ENCODE results near the gene TMEM150A. TPM values are rescaled to one million over a fixed set of nuclear protein-coding genes. Genes with fewer than 3 reads are reported as not detected.

The TMEM150A gene
- total and polyA plus RNA-seq, 8 donors = 11.5 to 39.6 (median 14.6) TPM

- no peak for TF ChIP-seq CTCF (IDR thresholded peaks at IDR 0.05)
- DNase-seq = peak in 2 of 4 donors; percentile 51 to 88
- H3K36me3 ChIP-seq = peaks cover 0 to 25% of the 10 kb centered on the region in 2 donors
- peak within 1 kb of the TSS; percentile 89 to 92 for H3K27ac ChIP-seq
- no peaks in the 10 kb centered on the region for H3K9me3 ChIP-seq
- intact Hi-C loops (cut with DNase I) = no loop called here
- peak within 1 kb of the TSS; percentile 48 to 64 for H3K4me3 ChIP-seq
- no peaks in the 10 kb centered on the region for H3K27me3 ChIP-seq
- H3K4me1 ChIP-seq = peaks cover 49 to 98% of the 10 kb centered on the region in 2 donors
- ATAC-seq = peak; percentile 49
These were observed 18.1 kb downstream of the TMEM150A start, which contains the start of gene VAMP5 for GRCh38 chr2:85584354-85584856. Gene VAMP5, plus strand, starts transcription at chr2:85584431. Its CDS starts 60 bp downstream, at chr2:85584491.

- H3K9me3 ChIP-seq = no peaks in the 10 kb centered on the region
- no peaks in the 10 kb centered on the region for H3K27me3 ChIP-seq
- DNase-seq = no peak
- intact Hi-C loops (cut with DNase I) = no loop called here
- peak overlapping the region; percentile 48 to 64 for H3K4me3 ChIP-seq
- peak overlapping the region; percentile 89 to 92 for H3K27ac ChIP-seq
- peaks cover 49 to 98% of the 10 kb centered on the region in 2 donors for H3K4me1 ChIP-seq
- H3K36me3 ChIP-seq = peaks cover 0 to 25% of the 10 kb centered on the region in 2 donors
- ATAC-seq = no peak
- TF ChIP-seq CTCF (IDR thresholded peaks at IDR 0.05) = no peak
These were observed 18.7 kb downstream of the TMEM150A start for GRCh38 chr2:85583667-85584353.

- Histone ChIP-seq H3K9me3 (no peaks in the 10 kb centered on the region), H3K4me1 (peaks cover 43 to 97% of the 10 kb centered on the region in 2 donors), H3K4me3 (no peak overlapping the region), H3K36me3 (peaks cover 0 to 25% of the 10 kb centered on the region in 2 donors), H3K27me3 (no peaks in the 10 kb centered on the region), H3K27ac (peak overlapping the region in 1 of 2 donors; percentile 92)
- intact Hi-C loops (cut with DNase I) = no loop called here
- DNase-seq (no peak), ATAC-seq (no peak)
- no peak for TF ChIP-seq CTCF (IDR thresholded peaks at IDR 0.05)
These were observed 20.0 kb downstream of the TMEM150A start for GRCh38 chr2:85582492-85582891.

- no peak for DNase-seq
- Histone ChIP-seq H3K36me3 (peaks cover 0 to 25% of the 10 kb centered on the region in 2 donors), H3K27me3 (no peaks in the 10 kb centered on the region), H3K4me1 (peaks cover 27 to 89% of the 10 kb centered on the region in 2 donors), H3K27ac (peak overlapping the region; percentile 90 to 91), H3K9me3 (no peaks in the 10 kb centered on the region), H3K4me3 (peak overlapping the region in 1 of 2 donors; percentile 59)
- no peak for ATAC-seq
- TF ChIP-seq CTCF (IDR thresholded peaks at IDR 0.05) = no peak
- intact Hi-C loops (cut with DNase I) = no loop called here
These were observed 22.3 kb downstream of the TMEM150A start for GRCh38 chr2:85580206-85580605.

GRCh38 chr2:85579266-85579935 is 23.1 kb downstream of the TMEM150A start:
- peak; percentile 7 for ATAC-seq
- Histone ChIP-seq H3K27me3 (no peaks in the 10 kb centered on the region), H3K27ac (peak overlapping the region; percentile 90 to 91), H3K4me1 (peaks cover 22 to 81% of the 10 kb centered on the region in 2 donors), H3K9me3 (no peaks in the 10 kb centered on the region), H3K36me3 (peaks cover 0 to 25% of the 10 kb centered on the region in 2 donors), H3K4me3 (peak overlapping the region in 1 of 2 donors; percentile 59)
- TF ChIP-seq CTCF (IDR thresholded peaks at IDR 0.05) = no peak
- DNase-seq = peak in 1 of 4 donors; percentile 40
- intact Hi-C loops (cut with DNase I) = no loop called here

Measured in left lung (tissue), 10 donors.